MM.1S (cell line): ENCODE data around the gene USP24.

Experiments used
- CTCF ChIP-seq: fragments of 300-600 bp; sonication (generic); IDR thresholded peaks from 2 replicates; pipeline ENCODE4 v1.5.1; 2016; ENCODE audit warnings: antibody characterized with exemption, low read length, mixed read lengths
- EZH2 ChIP-seq: fragments of 300-600 bp; sonication (generic); optimal IDR thresholded peaks from 2 replicates; pipeline ENCODE3; 2017; ENCODE audit warnings: low read depth, mild to moderate bottlenecking, antibody characterized with exemption, low read length, mixed read lengths
- EZH2phosphoT487 ChIP-seq: fragments of 300-600 bp; sonication (generic); IDR thresholded peaks from 2 replicates; pipeline ENCODE4 v1.6.1; 2018; ENCODE audit warnings: antibody characterized with exemption, low read length

DNA sequence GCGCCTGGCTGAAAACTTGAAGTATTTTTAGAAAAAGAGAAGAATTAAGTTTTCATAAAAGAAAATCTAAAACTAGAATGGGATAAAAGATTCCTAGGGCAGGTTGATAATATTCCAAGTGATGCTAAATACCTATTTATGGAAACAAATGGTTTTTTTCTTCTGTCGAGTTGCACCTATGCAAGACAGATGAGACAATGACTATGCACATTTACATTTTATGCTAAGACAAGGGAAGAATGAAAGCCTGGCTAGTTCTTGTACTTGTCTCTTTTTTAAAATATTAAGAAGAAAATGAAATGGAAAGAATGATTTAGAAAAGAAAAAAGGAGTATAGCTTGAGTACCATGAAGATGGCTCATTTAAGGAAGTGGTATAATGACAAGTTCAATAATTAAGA is 24.4 kb upstream of the USP24 start:
- TF ChIP-seq CTCF (no peak), EZH2 (no peak), EZH2phosphoT487 (no peak)
